ENCODE data around the gene ACOX3.

Gene ACOX3

DNA sequence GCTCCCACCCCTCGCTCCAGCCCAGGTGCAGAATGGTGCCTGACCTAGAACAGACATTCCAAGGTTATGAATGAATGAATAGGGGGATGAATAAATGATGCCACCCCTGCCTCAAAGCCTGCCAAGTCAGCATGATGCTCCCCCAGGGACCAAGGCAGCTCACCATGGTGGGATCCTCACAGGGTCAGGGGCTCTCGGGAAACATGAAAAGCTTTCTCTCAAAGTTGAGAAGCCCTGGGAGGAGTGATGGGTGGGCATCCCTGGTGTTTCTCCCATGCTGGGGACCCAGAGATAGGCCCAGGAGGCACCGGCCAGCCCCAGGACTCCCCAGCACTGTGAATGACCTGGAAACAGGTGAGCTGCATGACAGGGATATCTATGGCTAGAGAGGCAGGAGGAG is 112.1 kb downstream of the ACOX3 start:
- no peak overlapping the region for H3K27ac ChIP-seq
- TF ChIP-seq CTCF (conservative IDR thresholded peaks at IDR 0.05) = no peak
- TF ChIP-seq ZFX (IDR thresholded peaks at IDR 0.05) = no peak

GRCh38 chr4:8326206-8326605 is 114.3 kb downstream of the ACOX3 start:
- H3K27ac ChIP-seq = no peak overlapping the region
- TF ChIP-seq CTCF (conservative IDR thresholded peaks at IDR 0.05) (no peak), ZFX (IDR thresholded peaks at IDR 0.05) (no peak)

DNA sequence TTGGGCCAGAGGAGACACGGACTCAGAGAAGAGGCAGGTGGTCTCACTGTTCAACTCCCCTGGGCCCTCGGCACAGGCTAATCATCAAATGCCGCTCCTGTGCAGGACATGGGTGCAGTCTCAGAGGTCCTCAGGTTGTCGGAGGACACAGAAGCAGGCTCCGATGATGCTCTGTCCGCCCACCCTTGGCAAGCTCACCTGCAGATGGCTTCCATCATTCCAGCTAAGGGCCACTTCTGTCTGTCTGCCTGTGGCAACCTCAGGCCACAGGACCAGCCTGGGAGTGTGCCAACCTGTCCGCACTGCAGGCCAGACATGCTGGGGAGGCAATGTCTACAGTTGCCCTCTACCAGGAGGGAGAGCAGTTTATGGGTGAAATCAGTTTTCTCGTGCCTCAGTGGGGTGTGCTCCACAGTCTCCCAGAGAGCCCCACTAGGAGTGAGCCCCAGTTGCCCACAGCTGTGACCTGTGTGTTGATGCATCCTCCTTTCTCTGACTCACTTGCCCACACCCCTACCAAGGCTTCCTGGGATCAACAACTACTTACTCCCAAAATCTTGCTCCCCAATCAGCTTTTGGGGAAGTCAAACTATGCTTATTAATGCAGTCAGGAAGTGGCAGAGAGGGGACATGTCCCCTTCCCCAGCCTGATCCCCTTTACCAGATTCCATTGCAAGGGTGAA is 115.1 kb downstream of the ACOX3 start:
- H3K27ac ChIP-seq = no peak overlapping the region
- no peak for TF ChIP-seq CTCF (conservative IDR thresholded peaks at IDR 0.05)
- no peak for TF ChIP-seq ZFX (IDR thresholded peaks at IDR 0.05)

DNA sequence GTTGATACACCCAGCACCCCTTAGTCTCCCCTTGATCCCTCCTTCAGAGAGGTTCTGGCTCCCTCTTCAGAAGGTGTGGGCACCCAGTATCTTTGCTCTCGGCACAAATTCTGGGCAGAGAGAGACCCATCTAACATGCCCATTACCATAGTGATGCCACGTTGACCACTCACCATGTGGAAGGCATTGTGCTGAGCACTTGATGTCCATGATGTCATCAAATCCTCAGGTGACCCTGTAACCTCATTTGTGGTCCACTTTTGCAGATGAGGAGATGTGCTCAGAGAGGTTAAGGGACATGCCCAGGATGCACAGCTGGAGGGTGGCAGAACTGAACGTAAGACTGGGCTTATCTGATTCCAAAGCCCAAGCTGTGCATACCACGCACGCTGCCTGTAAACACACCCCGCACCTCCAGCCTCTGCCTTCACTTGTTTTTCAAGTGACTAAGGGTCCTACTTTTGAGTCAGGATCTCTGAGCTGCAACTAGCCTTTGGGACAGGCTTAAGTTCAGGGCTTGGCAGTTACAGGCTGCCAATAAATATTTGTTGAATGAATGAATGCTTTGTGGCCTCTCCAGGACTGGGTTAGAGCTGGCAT is 115.8 kb downstream of the ACOX3 start:
- H3K27ac ChIP-seq = no peak overlapping the region
- TF ChIP-seq CTCF (conservative IDR thresholded peaks at IDR 0.05) (no peak), ZFX (IDR thresholded peaks at IDR 0.05) (no peak)

DNA sequence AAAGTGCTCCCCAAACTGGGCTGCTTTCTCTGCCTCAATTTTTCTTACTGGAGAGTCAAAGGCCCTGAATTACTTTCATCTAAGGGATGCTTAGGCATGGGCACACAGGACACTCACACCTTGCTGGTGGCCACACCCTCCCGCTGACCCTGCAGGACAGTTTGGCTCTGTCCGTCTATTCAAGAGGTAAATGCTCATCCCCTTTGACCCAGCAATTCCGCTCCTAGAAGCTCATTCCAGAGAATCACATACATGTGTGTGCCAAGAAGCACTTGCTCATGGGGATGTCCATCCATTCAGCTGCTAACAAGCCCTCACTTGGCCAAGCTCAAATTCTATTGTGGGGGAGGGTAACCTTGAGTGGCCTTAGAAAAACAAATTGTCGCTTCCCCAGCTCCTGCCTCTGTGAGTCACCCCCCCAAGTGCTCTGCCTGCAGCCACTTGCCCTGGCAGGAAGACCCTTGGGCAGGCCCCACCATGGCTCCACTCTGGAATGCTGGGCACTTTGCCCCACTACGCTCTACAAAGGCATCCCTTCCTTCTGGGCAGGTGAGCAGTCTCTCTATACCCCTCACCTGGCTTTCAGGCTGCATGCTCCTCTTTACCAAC is 116.5 kb downstream of the ACOX3 start:
- TF ChIP-seq CTCF (conservative IDR thresholded peaks at IDR 0.05) = no peak
- TF ChIP-seq ZFX (IDR thresholded peaks at IDR 0.05) = no peak

DNA sequence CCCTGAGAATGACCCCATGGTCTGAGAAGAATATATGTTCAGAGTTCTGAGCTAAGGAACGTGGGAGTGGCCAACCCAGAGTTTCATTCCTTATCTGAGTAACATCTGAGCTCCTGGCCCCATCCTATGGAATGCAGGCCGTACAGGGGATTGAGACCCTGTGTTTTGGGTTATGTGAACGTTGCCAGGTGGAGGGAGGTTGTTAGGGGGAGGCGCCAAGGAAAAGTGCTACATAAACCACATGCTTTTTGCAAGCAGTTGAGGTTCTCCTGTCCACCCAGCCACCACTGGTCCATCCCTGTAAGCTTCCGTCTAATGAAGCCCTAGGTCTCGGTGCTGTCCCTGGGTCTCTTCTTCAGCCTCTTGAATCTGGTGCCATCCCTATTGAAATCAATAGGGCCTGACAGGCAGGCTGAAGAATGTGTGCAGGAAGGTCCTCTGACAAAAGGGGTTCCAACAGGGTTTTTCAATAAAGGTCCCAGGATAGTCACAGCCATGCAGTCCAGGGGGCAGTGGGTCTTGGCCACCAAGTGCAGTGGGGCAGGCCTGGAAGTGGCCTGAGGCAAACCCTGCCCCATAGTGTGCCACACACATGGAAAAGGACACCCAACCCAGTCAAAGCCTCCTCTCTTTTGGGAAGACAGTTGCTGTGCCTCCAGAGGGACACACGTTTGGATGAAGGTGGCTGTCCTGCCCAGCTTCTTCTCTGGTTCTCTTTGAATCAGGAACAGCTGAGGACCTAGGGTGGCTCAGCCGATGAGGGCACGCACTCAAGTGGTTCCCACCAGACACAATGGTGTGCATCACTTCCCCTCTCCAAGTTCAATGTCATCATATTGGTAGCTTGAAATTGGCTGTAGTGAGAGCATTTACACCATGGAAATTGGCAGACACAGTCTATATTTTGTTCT is 117.5 kb downstream of the ACOX3 start:
- no peak overlapping the region for H3K27ac ChIP-seq
- no peak for TF ChIP-seq CTCF (conservative IDR thresholded peaks at IDR 0.05)
- no peak for TF ChIP-seq ZFX (IDR thresholded peaks at IDR 0.05)

More for the DNA sequence above, 116.5 kb downstream of the ACOX3 start:
- H3K27ac ChIP-seq = no peak overlapping the region
